IMR-90 (cell line): ENCODE results near the gene NDUFAF5. TPM values are rescaled to one million over a fixed set of nuclear protein-coding genes. Genes with fewer than 3 reads are reported as not detected.

Experiments
- ATAC-seq: fragments of 200-7000 bp; cut with Tn5 transposase; 2 replicates; pipeline ENCODE4 v1.9.1; 2020; ENCODE audit warnings: low read depth, mild to moderate bottlenecking, moderate library complexity
- BruUV-seq: library from RNA; stranded (reverse); fragments of 400-500 nt; replicated peaks from 2 replicates; lab custom pipeline; 2021; lab: Mats Ljungman, UMichigan
- CTCF ChIA-PET: fragments of 300-600 bp; formaldehyde crosslinking; extraction: SDS; loops from one replicate; lab custom pipeline; 2021; ENCODE audit warnings: antibody characterized with exemption; lab: Yijun Ruan, JAX
- POLR2A ChIA-PET: fragments of 300-600 bp; sonication (Branson Sonifier 250); formaldehyde crosslinking; loops from one replicate; lab custom pipeline; 2022; ENCODE audit warnings: antibody characterized with exemption; ENCODE audit not compliant: unreplicated experiment; lab: Charles Lee
- DNase-seq: peaks from one replicate; pipeline ENCODE4 v3.0.0; 2013
- H2AFZ ChIP-seq: replicated peaks from 2 replicates; pipeline ENCODE3; 2013; ENCODE audit warnings: low read length, mild to moderate bottlenecking; ENCODE audit not compliant: poor library complexity
- H2AK5ac ChIP-seq: 2 replicates; pipeline ENCODE4 v1.6.1; 2013; ENCODE audit warnings: low read depth, low read length, inconsistent platforms
- H2AK9ac ChIP-seq: replicated peaks from 2 replicates; pipeline ENCODE3; 2013; ENCODE audit warnings: mild to moderate bottlenecking, low read depth, low read length, moderate library complexity; ENCODE audit not compliant: poor library complexity
- H2BK120ac ChIP-seq: 2 replicates; pipeline ENCODE4 v1.6.1; 2013; ENCODE audit warnings: low read depth, low read length, inconsistent platforms
- H2BK15ac ChIP-seq: 3 replicates; pipeline ENCODE4 v1.6.1; 2013; ENCODE audit warnings: low read depth, low read length, inconsistent platforms
- H2BK20ac ChIP-seq: 2 replicates; pipeline ENCODE4 v1.6.1; 2013; ENCODE audit warnings: low read depth, mild to moderate bottlenecking, inconsistent platforms, low read length, moderate library complexity
- H2BK5ac ChIP-seq: 2 replicates; pipeline ENCODE4 v1.6.1; 2013; ENCODE audit warnings: mild to moderate bottlenecking, low read depth, low read length, inconsistent platforms; ENCODE audit not compliant: poor library complexity, severe bottlenecking
- H3K14ac ChIP-seq: replicated peaks from 2 replicates; pipeline ENCODE4 v1.6.1; 2013; ENCODE audit warnings: low read depth, low read length, inconsistent platforms
- H3K18ac ChIP-seq: 2 replicates; pipeline ENCODE4 v1.6.1; 2013; ENCODE audit warnings: low read depth, low read length, control low read depth
- H3K23ac ChIP-seq: 2 replicates; pipeline ENCODE4 v1.6.1; 2013; ENCODE audit warnings: low read depth, low read length, inconsistent platforms
- H3K27ac ChIP-seq: 2 replicates; pipeline ENCODE4 v1.5.1; 2013; ENCODE audit warnings: mild to moderate bottlenecking, control low read depth, low read length; ENCODE audit not compliant: insufficient read depth
- H3K27me3 ChIP-seq: 2 replicates; pipeline ENCODE4 v1.6.1; 2013; ENCODE audit warnings: low read length; ENCODE audit not compliant: control insufficient read depth, insufficient read depth
- H3K36me3 ChIP-seq: 2 replicates; pipeline ENCODE4 v1.6.1; 2013; ENCODE audit warnings: low read length, mixed read lengths; ENCODE audit not compliant: control insufficient read depth, insufficient read depth
- H3K4ac ChIP-seq: 2 replicates; pipeline ENCODE4 v1.6.1; 2013; ENCODE audit warnings: low read depth, low read length, inconsistent platforms
- H3K4me1 ChIP-seq: 2 replicates; pipeline ENCODE4 v1.6.1; 2013; ENCODE audit warnings: low read length, mixed read lengths; ENCODE audit not compliant: control insufficient read depth, insufficient read depth
- H3K4me2 ChIP-seq: 2 replicates; pipeline ENCODE4 v1.6.1; 2013; ENCODE audit warnings: low read depth, mild to moderate bottlenecking, control low read depth, low read length, moderate library complexity
- H3K4me3 ChIP-seq: 2 replicates; pipeline ENCODE4 v1.5.1; 2013; ENCODE audit warnings: low read depth, mild to moderate bottlenecking, control low read depth, low read length, moderate library complexity; ENCODE audit not compliant: insufficient read depth
- H3K56ac ChIP-seq: 2 replicates; pipeline ENCODE4 v1.6.1; 2013; ENCODE audit warnings: low read length, inconsistent platforms; ENCODE audit not compliant: insufficient read depth; ENCODE audit errors: extremely low read depth
- H3K79me1 ChIP-seq, 2 experiments: 2 replicates each; pipeline ENCODE4 v1.6.1; 2013; ENCODE audit warnings: low read length in 2 of 2, inconsistent platforms in 1 of 2, low read depth in 1 of 2
- H3K9ac ChIP-seq: 2 replicates; pipeline ENCODE4 v1.6.1; 2013; ENCODE audit warnings: low read depth, low read length, control low read depth
- H3K9me1 ChIP-seq: 2 replicates; pipeline ENCODE4 v1.6.1; 2013; ENCODE audit warnings: low read length, inconsistent platforms; ENCODE audit not compliant: insufficient read depth
- H3K9me3 ChIP-seq: 2 replicates; pipeline ENCODE4 v1.6.1; 2013; ENCODE audit warnings: low read length; ENCODE audit not compliant: control insufficient read depth, insufficient read depth
- H4K20me1 ChIP-seq: 2 replicates; pipeline ENCODE4 v1.6.1; 2013; ENCODE audit warnings: low read length, inconsistent platforms; ENCODE audit not compliant: insufficient read depth
- H4K5ac ChIP-seq: 2 replicates; pipeline ENCODE4 v1.6.1; 2013; ENCODE audit warnings: mild to moderate bottlenecking, low read depth, low read length, control low read depth
- H4K8ac ChIP-seq, 2 experiments: 2 replicates each; pipeline ENCODE4 v1.6.1; 2013; ENCODE audit warnings: low read depth in 2 of 2, low read length in 2 of 2, control low read depth in 1 of 2, inconsistent platforms in 1 of 2
- H4K91ac ChIP-seq: 2 replicates; pipeline ENCODE4 v1.6.1; 2013; ENCODE audit warnings: low read depth, low read length, inconsistent platforms; ENCODE audit not compliant: insufficient read depth
- BHLHE40 ChIP-seq: fragments of 150-350 bp; IDR thresholded peaks from 2 replicates; pipeline ENCODE4 v1.6.1; 2016; ENCODE audit warnings: mild to moderate bottlenecking, low read depth, low read length
- CEBPB ChIP-seq: IDR thresholded peaks from 2 replicates; pipeline ENCODE4 v1.6.1; 2012; ENCODE audit warnings: low read depth, low read length, improper control_type of control experiment
- CHD1 ChIP-seq: IDR thresholded peaks from 2 replicates; pipeline ENCODE4 v1.6.1; 2012; ENCODE audit warnings: low read depth, low read length, improper control_type of control experiment
- CTCF ChIP-seq: conservative IDR thresholded peaks from 2 replicates; pipeline ENCODE4 v1.5.1; 2012; ENCODE audit warnings: mild to moderate bottlenecking, low read depth, low read length, improper control_type of control experiment
- ELK1 ChIP-seq: fragments of 150-350 bp; IDR thresholded peaks from 2 replicates; pipeline ENCODE4 v1.6.1; 2016; ENCODE audit warnings: low read depth, mild to moderate bottlenecking, low read length, moderate library complexity, borderline replicate concordance
- FOS ChIP-seq: fragments of 150-350 bp; IDR thresholded peaks from 2 replicates; pipeline ENCODE4 v1.6.1; 2016; ENCODE audit warnings: low read depth, low read length
- MAFK ChIP-seq: IDR thresholded peaks from 2 replicates; pipeline ENCODE4 v1.6.1; 2012; ENCODE audit warnings: low read depth, low read length, improper control_type of control experiment
- MAZ ChIP-seq: IDR thresholded peaks from 2 replicates; pipeline ENCODE4 v1.6.1; 2012; ENCODE audit warnings: low read depth, mild to moderate bottlenecking, low read length, improper control_type of control experiment, moderate library complexity, borderline replicate concordance
- MXI1 ChIP-seq: IDR thresholded peaks from 2 replicates; pipeline ENCODE4 v1.6.1; 2012; ENCODE audit warnings: low read depth, mild to moderate bottlenecking, low read length, moderate library complexity, borderline replicate concordance
- NFE2L2 ChIP-seq: fragments of 150-350 bp; IDR thresholded peaks from 2 replicates; pipeline ENCODE4 v1.6.1; 2016; ENCODE audit warnings: low read depth, mild to moderate bottlenecking, low read length
- POLR2A ChIP-seq: IDR thresholded peaks from 2 replicates; pipeline ENCODE4 v1.6.1; 2012; ENCODE audit warnings: mild to moderate bottlenecking, low read depth, low read length
- RAD21 ChIP-seq: IDR thresholded peaks from 2 replicates; pipeline ENCODE4 v1.6.1; 2012; ENCODE audit warnings: low read length, improper control_type of control experiment
- RCOR1 ChIP-seq: IDR thresholded peaks from 2 replicates; pipeline ENCODE4 v1.6.1; 2012; ENCODE audit warnings: mild to moderate bottlenecking, low read length, improper control_type of control experiment; ENCODE audit not compliant: insufficient replicate concordance
- RFX5 ChIP-seq: IDR thresholded peaks from 2 replicates; pipeline ENCODE4 v1.8.0; 2012; ENCODE audit warnings: low read depth, mild to moderate bottlenecking, low read length, moderate library complexity
- SMC3 ChIP-seq: fragments of 150-350 bp; IDR thresholded peaks from 2 replicates; pipeline ENCODE4 v1.6.1; 2016; ENCODE audit warnings: low read depth, mild to moderate bottlenecking, antibody characterized with exemption, low read length, moderate library complexity
- USF2 ChIP-seq: fragments of 150-350 bp; IDR thresholded peaks from 2 replicates; pipeline ENCODE4 v1.6.1; 2017; ENCODE audit warnings: mild to moderate bottlenecking, antibody characterized with exemption, low read length, low read depth
- WGBS, 2 experiments: methylation state at CpG; one replicate each; pipeline versions ENCODE4 v1.1.5 to v1.1.7; 2013; ENCODE audit warnings: missing lambda C conversion rate in 2 of 2; ENCODE audit not compliant: insufficient read length in 1 of 2; ENCODE audit errors: extremely low coverage in 2 of 2; 5-methylcytosine and 5-hydroxymethylcytosine counted together
- dilution Hi-C: fragments of 300-500 bp; cut with HindIII; formaldehyde crosslinking; loops from one replicate; pipeline ENCODE4 v1.14.3; 2018; ENCODE audit warnings: low sequenced_read_pairs; ENCODE audit not compliant: unreplicated experiment
- in situ Hi-C: fragments of 300-500 bp; cut with MboI; formaldehyde crosslinking; loops from 3 replicates; pipeline ENCODE4 v1.14.3; 2019; ENCODE audit warnings: low sequenced_read_pairs, inconsistent platforms, mixed read lengths
- intact Hi-C: fragments of 100-400 bp; cut with micrococcal nuclease; formaldehyde crosslinking; loops from 2 replicates; pipeline ENCODE4 v1.10.0; 2022
- polyA plus RNA-seq, 3 experiments: library from polyadenylated mRNA; depleted of rRNA; stranded (reverse); fragments of >200 nt; gene quantifications; 2 replicates each; pipeline ENCODE4 v1.2.3, GENCODE V29; 2012; ENCODE audit warnings: low replicate concordance in 1 of 3
- total RNA-seq: library from RNA; depleted of rRNA; stranded (reverse); fragments of >200 nt; gene quantifications from 2 replicates; pipeline ENCODE4 v1.2.3, GENCODE V29; 2012

The NDUFAF5 gene
- total and polyA plus RNA-seq, 2 of the 4 experiments (the other 2 are of a cell fraction): 6.8 to 12.3 TPM

- no peaks in the 10 kb centered on the region for H3K27me3 ChIP-seq
- no peaks in the 10 kb centered on the region for H3K9me3 ChIP-seq
- no peak overlapping the region for H3K9ac ChIP-seq
- in situ Hi-C loops: no loop called here
- no peaks in the 10 kb centered on the region for H3K4me1 ChIP-seq
- H4K8ac ChIP-seq: no peak overlapping the region
- no peaks in the 10 kb centered on the region for H3K9me1 ChIP-seq
- CTCF ChIA-PET: interaction anchor here (0.7 to 1.1 kb wide), 2 partner anchors 25 to 125 kb away, joined by 3 read pairs; no protein-coding TSS in a partner anchor
- H4K91ac ChIP-seq: no peak overlapping the region
- no peaks in the 10 kb centered on the region for H4K20me1 ChIP-seq
- no peak overlapping the region for H4K5ac ChIP-seq
- POLR2A ChIA-PET: no interaction called here
- H3K36me3 ChIP-seq: peaks cover 43% of the 10 kb centered on the region
- no peak overlapping the region for H2BK20ac ChIP-seq
- no peak overlapping the region for H2BK5ac ChIP-seq
- ATAC-seq (no peak), DNase-seq (no peak)
- H2AFZ ChIP-seq: no peak overlapping the region
- no peak overlapping the region for H3K4me3 ChIP-seq
- WGBS, 2 experiments: 90% methylated on average over 1 of the region's 3 CpGs; no CpG with 5 or more reads in 1 of the 2 experiments
- intact Hi-C loops: no loop called here
- no peak for TF ChIP-seq RAD21
- TF ChIP-seq NFE2L2: no peak
- no peak for TF ChIP-seq USF2
- no peak for TF ChIP-seq BHLHE40
- no peak for TF ChIP-seq POLR2A
- TF ChIP-seq SMC3: no peak
- no peak for TF ChIP-seq MXI1
- no peak for TF ChIP-seq CEBPB
- TF ChIP-seq MAFK: no peak
- TF ChIP-seq CTCF: no peak
- TF ChIP-seq RFX5: no peak
- no peak for TF ChIP-seq MAZ
- no peak for TF ChIP-seq RCOR1
- TF ChIP-seq FOS: no peak
- TF ChIP-seq CHD1: no peak
- no peak for TF ChIP-seq ELK1
- no TSS peak for BruUV-seq
- H3K56ac ChIP-seq: no peak overlapping the region
- H3K18ac ChIP-seq: no peak overlapping the region
- no peak overlapping the region for H2AK5ac ChIP-seq
- no peak overlapping the region for H2BK15ac ChIP-seq
- peaks cover 0 to 5% of the 10 kb centered on the region in 2 experiments; a peak in 1 of 4 replicates for H3K79me1 ChIP-seq
- H2AK9ac ChIP-seq: no peak overlapping the region
- dilution Hi-C loops: no loop called here
- H3K23ac ChIP-seq: no peak overlapping the region
- H3K14ac ChIP-seq: no peak overlapping the region
- H3K27ac ChIP-seq: no peak overlapping the region
- no peak overlapping the region for H2BK120ac ChIP-seq
- no peak overlapping the region for H3K4ac ChIP-seq
- H3K4me2 ChIP-seq: no peak overlapping the region
Observed at GRCh38 chr20:13813910-13814309, 29.1 kb downstream of the NDUFAF5 start.
